ENCODE data around the gene IRAK3. TPM values are rescaled to one million over a fixed set of nuclear protein-coding genes. Genes with fewer than 3 reads are reported as not detected.

Gene IRAK3
- total RNA-seq, 1 experiment from 2014 or later, result 0.44 TPM

DNA sequence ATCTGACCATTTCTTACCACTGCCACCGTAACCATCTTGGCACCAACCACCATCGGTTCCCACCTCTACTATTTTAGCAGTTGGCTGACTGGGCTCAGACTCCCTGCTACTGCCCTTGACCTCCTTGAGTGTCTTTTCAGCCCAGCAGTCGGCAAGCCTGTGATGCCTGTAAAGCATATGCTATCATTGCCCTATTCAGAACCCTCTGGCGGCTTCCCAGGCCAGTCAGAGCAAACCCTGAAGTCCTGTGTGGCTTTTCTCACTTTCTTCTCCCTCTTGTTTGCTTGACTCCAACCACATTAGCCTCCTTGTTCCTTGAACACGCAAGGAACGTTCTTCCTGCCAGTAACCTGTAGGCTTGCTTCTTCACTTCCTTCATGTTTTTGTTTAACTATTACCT lies 6.2 kb downstream of the IRAK3 start:
- Histone ChIP-seq H3K9me3 (ENCODE audit: control insufficient read depth, low read depth, low read length) (no peaks in the 10 kb centered on the region), H4K91ac (ENCODE audit: insufficient read length, low read depth, low read length) (no peak overlapping the region), H2AK5ac (ENCODE audit: insufficient read length, low read length) (no peak overlapping the region), H3K9ac (ENCODE audit: extremely low read depth, insufficient read length, low read length) (no peak overlapping the region), H2BK5ac (ENCODE audit: insufficient read length, low read length) (no peak overlapping the region), H2BK15ac (ENCODE audit: low read depth, low read length) (no peak overlapping the region), H3K27ac (ENCODE audit: insufficient read length, low read depth, low read length) (no peak overlapping the region), H4K8ac (replicated peaks; ENCODE audit: insufficient read length, low read depth, low read length) (no peak overlapping the region), H2BK20ac (ENCODE audit: low read depth, low read length, poor library complexity, severe bottlenecking) (no peak overlapping the region), H3K23ac (ENCODE audit: insufficient read length, low read depth, low read length) (no peak overlapping the region), H3K27me3 (ENCODE audit: insufficient read depth, low read length) (no peaks in the 10 kb centered on the region), H3K23me2 (ENCODE audit: insufficient read length, low read depth, low read length, poor library complexity, severe bottlenecking) (no peaks in the 10 kb centered on the region), H4K20me1 (ENCODE audit: control insufficient read depth, insufficient read depth, insufficient read length) (no peaks in the 10 kb centered on the region), H2AFZ (ENCODE audit: low read length) (no peak overlapping the region), H3K79me1 (ENCODE audit: insufficient read depth, low read depth, low read length, poor library complexity, severe bottlenecking) (no peaks in the 10 kb centered on the region), H2BK12ac (ENCODE audit: insufficient read length, low read depth, low read length) (no peak overlapping the region), H3K18ac (ENCODE audit: insufficient read length, low read depth, low read length) (no peak overlapping the region), H4K5ac (ENCODE audit: insufficient read length, low read depth, low read length) (no peak overlapping the region), H3K4ac (ENCODE audit: low read depth, low read length) (no peak overlapping the region), H3K4me1 (ENCODE audit: insufficient read depth, low read length) (peaks cover 3% of the 10 kb centered on the region; the same call in 1 of the 2 replicates), H3K79me2 (ENCODE audit: insufficient read depth, low read length) (no peaks in the 10 kb centered on the region), H3T11ph (ENCODE audit: low read length) (no peak overlapping the region), H3K4me2 (ENCODE audit: insufficient read depth, insufficient read length, low read length) (no peak overlapping the region), H3K56ac (ENCODE audit: insufficient read length, low read depth, low read length) (no peak overlapping the region), H3K14ac (ENCODE audit: insufficient read depth, low read length) (no peak overlapping the region), H2BK120ac (ENCODE audit: low read depth, low read length, poor library complexity, severe bottlenecking) (no peak overlapping the region)
- H3K36me3 Mint-ChIP-seq (ENCODE audit: insufficient read depth in 1 of 3, low read depth in 3 of 3), result peaks cover 0 to 3% (median 3%) of the 10 kb centered on the region in 3 experiments; a peak in 5 of 7 replicates
- H3K9me3 Mint-ChIP-seq, result peaks cover 3% of the 10 kb centered on the region in 2 experiments
- DNase-seq, result no peak
- TF ChIP-seq, protein P1, sequence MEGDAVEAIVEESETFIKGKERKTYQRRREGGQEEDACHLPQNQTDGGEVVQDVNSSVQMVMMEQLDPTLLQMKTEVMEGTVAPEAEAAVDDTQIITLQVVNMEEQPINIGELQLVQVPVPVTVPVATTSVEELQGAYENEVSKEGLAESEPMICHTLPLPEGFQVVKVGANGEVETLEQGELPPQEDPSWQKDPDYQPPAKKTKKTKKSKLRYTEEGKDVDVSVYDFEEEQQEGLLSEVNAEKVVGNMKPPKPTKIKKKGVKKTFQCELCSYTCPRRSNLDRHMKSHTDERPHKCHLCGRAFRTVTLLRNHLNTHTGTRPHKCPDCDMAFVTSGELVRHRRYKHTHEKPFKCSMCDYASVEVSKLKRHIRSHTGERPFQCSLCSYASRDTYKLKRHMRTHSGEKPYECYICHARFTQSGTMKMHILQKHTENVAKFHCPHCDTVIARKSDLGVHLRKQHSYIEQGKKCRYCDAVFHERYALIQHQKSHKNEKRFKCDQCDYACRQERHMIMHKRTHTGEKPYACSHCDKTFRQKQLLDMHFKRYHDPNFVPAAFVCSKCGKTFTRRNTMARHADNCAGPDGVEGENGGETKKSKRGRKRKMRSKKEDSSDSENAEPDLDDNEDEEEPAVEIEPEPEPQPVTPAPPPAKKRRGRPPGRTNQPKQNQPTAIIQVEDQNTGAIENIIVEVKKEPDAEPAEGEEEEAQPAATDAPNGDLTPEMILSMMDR (conservative IDR thresholded peaks at IDR 0.05), result no peak
- H3K4me1 Mint-ChIP-seq, result peaks cover 11 to 13% of the 10 kb centered on the region in 2 experiments
- WGBS (ENCODE audit: extremely low coverage, insufficient read length, low lambda C conversion rate), result no CpG with 5 or more reads among the region's 6 CpGs
- peaks cover 15% of the 10 kb centered on the region for H3K27me3 Mint-ChIP-seq (ENCODE audit: low read depth)
- H3K27ac Mint-ChIP-seq, result no peak overlapping the region
- H3K4me3 Mint-ChIP-seq, result no peak overlapping the region
